IMR-90 (cell line): ENCODE measurements around the gene CDHR3. TPM values are rescaled to one million over a fixed set of nuclear protein-coding genes. Genes with fewer than 3 reads are reported as not detected.

ENCODE experiments used
- ATAC-seq: fragments of 200-7000 bp; cut with Tn5 transposase; 2 replicates; pipeline ENCODE4 v1.9.1; 2020; ENCODE audit warnings: low read depth, mild to moderate bottlenecking, moderate library complexity
- BruUV-seq: library from RNA; stranded (reverse); fragments of 400-500 nt; replicated peaks from 2 replicates; lab custom pipeline; 2021; lab: Mats Ljungman, UMichigan
- CTCF ChIA-PET: fragments of 300-600 bp; formaldehyde crosslinking; extraction: SDS; loops from one replicate; lab custom pipeline; 2021; ENCODE audit warnings: antibody characterized with exemption; lab: Yijun Ruan, JAX
- POLR2A ChIA-PET: fragments of 300-600 bp; sonication (Branson Sonifier 250); formaldehyde crosslinking; loops from one replicate; lab custom pipeline; 2022; ENCODE audit warnings: antibody characterized with exemption; ENCODE audit not compliant: unreplicated experiment; lab: Charles Lee
- DNase-seq: peaks from one replicate; pipeline ENCODE4 v3.0.0; 2013
- H2AFZ ChIP-seq: replicated peaks from 2 replicates; pipeline ENCODE3; 2013; ENCODE audit warnings: low read length, mild to moderate bottlenecking; ENCODE audit not compliant: poor library complexity
- H2AK5ac ChIP-seq: 2 replicates; pipeline ENCODE4 v1.6.1; 2013; ENCODE audit warnings: low read depth, low read length, inconsistent platforms
- H2AK9ac ChIP-seq: replicated peaks from 2 replicates; pipeline ENCODE3; 2013; ENCODE audit warnings: mild to moderate bottlenecking, low read depth, low read length, moderate library complexity; ENCODE audit not compliant: poor library complexity
- H2BK120ac ChIP-seq: 2 replicates; pipeline ENCODE4 v1.6.1; 2013; ENCODE audit warnings: low read depth, low read length, inconsistent platforms
- H2BK15ac ChIP-seq: 3 replicates; pipeline ENCODE4 v1.6.1; 2013; ENCODE audit warnings: low read depth, low read length, inconsistent platforms
- H2BK20ac ChIP-seq: 2 replicates; pipeline ENCODE4 v1.6.1; 2013; ENCODE audit warnings: low read depth, mild to moderate bottlenecking, inconsistent platforms, low read length, moderate library complexity
- H2BK5ac ChIP-seq: 2 replicates; pipeline ENCODE4 v1.6.1; 2013; ENCODE audit warnings: mild to moderate bottlenecking, low read depth, low read length, inconsistent platforms; ENCODE audit not compliant: poor library complexity, severe bottlenecking
- H3K14ac ChIP-seq: replicated peaks from 2 replicates; pipeline ENCODE4 v1.6.1; 2013; ENCODE audit warnings: low read depth, low read length, inconsistent platforms
- H3K18ac ChIP-seq: 2 replicates; pipeline ENCODE4 v1.6.1; 2013; ENCODE audit warnings: low read depth, low read length, control low read depth
- H3K23ac ChIP-seq: 2 replicates; pipeline ENCODE4 v1.6.1; 2013; ENCODE audit warnings: low read depth, low read length, inconsistent platforms
- H3K27ac ChIP-seq: 2 replicates; pipeline ENCODE4 v1.5.1; 2013; ENCODE audit warnings: mild to moderate bottlenecking, control low read depth, low read length; ENCODE audit not compliant: insufficient read depth
- H3K27me3 ChIP-seq: 2 replicates; pipeline ENCODE4 v1.6.1; 2013; ENCODE audit warnings: low read length; ENCODE audit not compliant: control insufficient read depth, insufficient read depth
- H3K36me3 ChIP-seq: 2 replicates; pipeline ENCODE4 v1.6.1; 2013; ENCODE audit warnings: low read length, mixed read lengths; ENCODE audit not compliant: control insufficient read depth, insufficient read depth
- H3K4ac ChIP-seq: 2 replicates; pipeline ENCODE4 v1.6.1; 2013; ENCODE audit warnings: low read depth, low read length, inconsistent platforms
- H3K4me1 ChIP-seq: 2 replicates; pipeline ENCODE4 v1.6.1; 2013; ENCODE audit warnings: low read length, mixed read lengths; ENCODE audit not compliant: control insufficient read depth, insufficient read depth
- H3K4me2 ChIP-seq: 2 replicates; pipeline ENCODE4 v1.6.1; 2013; ENCODE audit warnings: low read depth, mild to moderate bottlenecking, control low read depth, low read length, moderate library complexity
- H3K4me3 ChIP-seq: 2 replicates; pipeline ENCODE4 v1.5.1; 2013; ENCODE audit warnings: low read depth, mild to moderate bottlenecking, control low read depth, low read length, moderate library complexity; ENCODE audit not compliant: insufficient read depth
- H3K56ac ChIP-seq: 2 replicates; pipeline ENCODE4 v1.6.1; 2013; ENCODE audit warnings: low read length, inconsistent platforms; ENCODE audit not compliant: insufficient read depth; ENCODE audit errors: extremely low read depth
- H3K79me1 ChIP-seq, 2 experiments: 2 replicates each; pipeline ENCODE4 v1.6.1; 2013; ENCODE audit warnings: low read length in 2 of 2, inconsistent platforms in 1 of 2, low read depth in 1 of 2
- H3K9ac ChIP-seq: 2 replicates; pipeline ENCODE4 v1.6.1; 2013; ENCODE audit warnings: low read depth, low read length, control low read depth
- H3K9me1 ChIP-seq: 2 replicates; pipeline ENCODE4 v1.6.1; 2013; ENCODE audit warnings: low read length, inconsistent platforms; ENCODE audit not compliant: insufficient read depth
- H3K9me3 ChIP-seq: 2 replicates; pipeline ENCODE4 v1.6.1; 2013; ENCODE audit warnings: low read length; ENCODE audit not compliant: control insufficient read depth, insufficient read depth
- H4K20me1 ChIP-seq: 2 replicates; pipeline ENCODE4 v1.6.1; 2013; ENCODE audit warnings: low read length, inconsistent platforms; ENCODE audit not compliant: insufficient read depth
- H4K5ac ChIP-seq: 2 replicates; pipeline ENCODE4 v1.6.1; 2013; ENCODE audit warnings: mild to moderate bottlenecking, low read depth, low read length, control low read depth
- H4K8ac ChIP-seq, 2 experiments: 2 replicates each; pipeline ENCODE4 v1.6.1; 2013; ENCODE audit warnings: low read depth in 2 of 2, low read length in 2 of 2, control low read depth in 1 of 2, inconsistent platforms in 1 of 2
- H4K91ac ChIP-seq: 2 replicates; pipeline ENCODE4 v1.6.1; 2013; ENCODE audit warnings: low read depth, low read length, inconsistent platforms; ENCODE audit not compliant: insufficient read depth
- BHLHE40 ChIP-seq: fragments of 150-350 bp; IDR thresholded peaks from 2 replicates; pipeline ENCODE4 v1.6.1; 2016; ENCODE audit warnings: mild to moderate bottlenecking, low read depth, low read length
- CEBPB ChIP-seq: IDR thresholded peaks from 2 replicates; pipeline ENCODE4 v1.6.1; 2012; ENCODE audit warnings: low read depth, low read length, improper control_type of control experiment
- CHD1 ChIP-seq: IDR thresholded peaks from 2 replicates; pipeline ENCODE4 v1.6.1; 2012; ENCODE audit warnings: low read depth, low read length, improper control_type of control experiment
- POLR2A ChIP-seq: IDR thresholded peaks from 2 replicates; pipeline ENCODE4 v1.6.1; 2012; ENCODE audit warnings: mild to moderate bottlenecking, low read depth, low read length
- RCOR1 ChIP-seq: IDR thresholded peaks from 2 replicates; pipeline ENCODE4 v1.6.1; 2012; ENCODE audit warnings: mild to moderate bottlenecking, low read length, improper control_type of control experiment; ENCODE audit not compliant: insufficient replicate concordance
- WGBS, 2 experiments: methylation state at CpG; one replicate each; pipeline versions ENCODE4 v1.1.5 to v1.1.7; 2013; ENCODE audit warnings: missing lambda C conversion rate in 2 of 2; ENCODE audit not compliant: insufficient read length in 1 of 2; ENCODE audit errors: extremely low coverage in 2 of 2; 5-methylcytosine and 5-hydroxymethylcytosine counted together
- dilution Hi-C: fragments of 300-500 bp; cut with HindIII; formaldehyde crosslinking; loops from one replicate; pipeline ENCODE4 v1.14.3; 2018; ENCODE audit warnings: low sequenced_read_pairs; ENCODE audit not compliant: unreplicated experiment
- in situ Hi-C: fragments of 300-500 bp; cut with MboI; formaldehyde crosslinking; loops from 3 replicates; pipeline ENCODE4 v1.14.3; 2019; ENCODE audit warnings: low sequenced_read_pairs, inconsistent platforms, mixed read lengths
- intact Hi-C: fragments of 100-400 bp; cut with micrococcal nuclease; formaldehyde crosslinking; loops from 2 replicates; pipeline ENCODE4 v1.10.0; 2022
- polyA plus RNA-seq, 3 experiments: library from polyadenylated mRNA; depleted of rRNA; stranded (reverse); fragments of >200 nt; gene quantifications; 2 replicates each; pipeline ENCODE4 v1.2.3, GENCODE V29; 2012; ENCODE audit warnings: low replicate concordance in 1 of 3
- total RNA-seq: library from RNA; depleted of rRNA; stranded (reverse); fragments of >200 nt; gene quantifications from 2 replicates; pipeline ENCODE4 v1.2.3, GENCODE V29; 2012

The CDHR3 gene
- total and polyA plus RNA-seq, 2 of the 4 experiments (the other 2 are of a cell fraction), result 0.96 to 1.6 TPM

DNA sequence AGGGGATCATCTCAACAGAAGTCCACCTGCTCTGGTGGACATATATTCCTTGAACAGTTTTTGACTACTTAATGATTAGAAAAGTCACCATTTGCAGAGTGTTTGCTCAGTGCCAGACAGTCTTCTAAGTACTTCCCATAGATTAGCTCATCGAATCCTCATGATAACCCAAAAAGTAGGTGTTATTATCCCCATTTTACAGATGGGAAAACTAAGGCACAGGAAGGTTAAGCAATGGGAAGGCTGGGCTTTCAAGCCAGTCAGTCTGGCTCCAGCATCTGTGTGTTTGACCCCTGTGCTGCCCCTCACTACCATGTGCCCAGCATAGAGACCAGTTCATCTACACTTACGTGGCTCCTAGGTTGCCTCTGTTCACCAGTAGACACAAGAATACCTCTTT, 15.9 kb downstream of the CDHR3 start:
- 0 out of 2 replicates have a peak, but pooled peaks cover 6% of the 10 kb centered on the region for H3K9me1 ChIP-seq
- intact Hi-C loops, result no loop called here
- no peak overlapping the region for H3K14ac ChIP-seq
- no peak overlapping the region for H2AK5ac ChIP-seq
- no peak overlapping the region for H2BK15ac ChIP-seq
- in situ Hi-C loops, result no loop called here
- no peak for TF ChIP-seq POLR2A
- no peak for TF ChIP-seq BHLHE40
- no peak for TF ChIP-seq CEBPB
- TF ChIP-seq RCOR1, result no peak
- no peak for TF ChIP-seq CHD1
- H3K27me3 ChIP-seq, result peaks cover 10% of the 10 kb centered on the region
- H4K8ac ChIP-seq, result no peak overlapping the region
- no peak overlapping the region for H3K27ac ChIP-seq
- H3K9ac ChIP-seq, result no peak overlapping the region
- no peak overlapping the region for H2BK120ac ChIP-seq
- no peak overlapping the region for H3K4me2 ChIP-seq
- H3K4me1 ChIP-seq, result peaks cover 3% of the 10 kb centered on the region; the same call in 1 of the 2 replicates
- no peak overlapping the region for H3K4ac ChIP-seq
- no peak overlapping the region for H3K56ac ChIP-seq
- H2BK20ac ChIP-seq, result no peak overlapping the region
- H3K9me3 ChIP-seq, result no peaks in the 10 kb centered on the region
- POLR2A ChIA-PET, result no interaction called here
- no peak overlapping the region for H3K18ac ChIP-seq
- H2AFZ ChIP-seq, result no peak overlapping the region
- H3K23ac ChIP-seq, result no peak overlapping the region
- H3K36me3 ChIP-seq, result no peaks in the 10 kb centered on the region
- H4K91ac ChIP-seq, result no peak overlapping the region
- BruUV-seq, result no TSS peak
- WGBS, 2 experiments, result 100% methylated on average over 1 of the region's 2 CpGs; no CpG with 5 or more reads in 1 of the 2 experiments
- ATAC-seq, result no peak
- CTCF ChIA-PET, result no interaction called here
- DNase-seq, result no peak
- H4K5ac ChIP-seq, result no peak overlapping the region
- dilution Hi-C loops, result no loop called here
- no peak overlapping the region for H2BK5ac ChIP-seq
- H2AK9ac ChIP-seq, result no peak overlapping the region
- H4K20me1 ChIP-seq, result no peaks in the 10 kb centered on the region
- no peak overlapping the region for H3K4me3 ChIP-seq
- no peaks in the 10 kb centered on the region for H3K79me1 ChIP-seq
